Activated CD4-positive, alpha-beta T cell treated with anti-CD3 and anti-CD28 coated beads for 24 hours (primary cell): ENCODE measurements around the gene SLC1A1.
"Not testable (repeated sequence)": the region's sequence is repeated elsewhere in the genome, so short reads cannot be mapped to it uniquely, and the experiment has no call there.

Experiments
- DNase-seq, 2 donors: peaks; one replicate each; pipeline ENCODE4 v3.0.0-alpha.2; 2020; ENCODE audit warnings: low read depth in 2 of 2

SLC1A1 gene

DNA sequence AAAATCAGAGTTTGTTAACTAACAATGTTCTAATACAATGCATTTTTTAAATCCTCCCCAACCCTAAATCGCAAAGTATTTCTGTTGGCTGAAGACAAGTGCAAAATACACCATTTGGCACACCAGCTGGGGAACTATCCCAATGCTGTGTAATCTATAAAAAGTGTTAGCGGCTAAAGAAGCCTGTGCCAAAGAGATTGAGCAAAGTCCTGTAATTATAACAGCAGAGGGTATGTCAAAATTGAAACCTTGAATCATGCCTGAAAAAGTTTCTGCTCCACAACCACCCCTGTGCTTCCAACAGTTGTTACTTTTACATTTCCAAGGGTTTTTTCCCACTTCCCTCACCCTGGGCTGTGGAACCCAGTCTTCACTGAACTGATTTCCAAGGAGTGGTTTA lies 88.7 kb downstream of the SLC1A1 start:
- no peak for DNase-seq

DNA sequence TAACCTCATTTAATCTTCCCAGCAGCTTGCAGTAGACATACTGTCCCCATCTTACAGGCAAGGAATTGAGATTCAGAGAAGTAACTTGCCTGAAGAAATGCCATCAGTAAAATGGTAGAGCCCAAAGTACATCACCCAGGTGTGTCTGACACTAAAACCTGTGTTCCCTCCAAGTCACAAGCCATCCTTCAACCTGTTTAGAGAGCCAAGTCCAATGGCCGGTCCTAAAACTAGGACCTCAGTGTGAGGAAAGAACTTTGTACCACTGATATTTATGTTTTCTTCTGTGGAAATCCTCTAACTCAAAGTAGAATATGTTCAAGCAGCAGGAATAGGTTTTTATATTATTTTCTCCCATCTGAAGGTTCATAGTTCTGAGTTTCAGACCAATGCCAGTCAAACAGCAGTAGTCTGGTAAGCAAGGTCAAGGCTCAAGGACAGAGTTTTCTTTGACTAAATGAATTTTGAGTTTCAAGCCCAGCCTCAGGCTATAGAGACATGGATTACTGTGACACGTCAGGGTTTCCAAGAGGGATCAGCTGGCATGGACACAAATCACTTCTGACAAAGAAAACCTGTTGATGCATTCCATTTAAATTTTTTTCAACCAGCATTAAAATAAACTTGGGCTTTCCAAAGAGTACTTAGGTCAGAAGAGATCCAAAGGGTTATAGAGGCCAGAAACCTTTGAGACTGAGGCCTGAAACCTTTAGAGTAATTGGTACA lies 90.9 kb downstream of the SLC1A1 start:
- DNase-seq, result no peak

DNA sequence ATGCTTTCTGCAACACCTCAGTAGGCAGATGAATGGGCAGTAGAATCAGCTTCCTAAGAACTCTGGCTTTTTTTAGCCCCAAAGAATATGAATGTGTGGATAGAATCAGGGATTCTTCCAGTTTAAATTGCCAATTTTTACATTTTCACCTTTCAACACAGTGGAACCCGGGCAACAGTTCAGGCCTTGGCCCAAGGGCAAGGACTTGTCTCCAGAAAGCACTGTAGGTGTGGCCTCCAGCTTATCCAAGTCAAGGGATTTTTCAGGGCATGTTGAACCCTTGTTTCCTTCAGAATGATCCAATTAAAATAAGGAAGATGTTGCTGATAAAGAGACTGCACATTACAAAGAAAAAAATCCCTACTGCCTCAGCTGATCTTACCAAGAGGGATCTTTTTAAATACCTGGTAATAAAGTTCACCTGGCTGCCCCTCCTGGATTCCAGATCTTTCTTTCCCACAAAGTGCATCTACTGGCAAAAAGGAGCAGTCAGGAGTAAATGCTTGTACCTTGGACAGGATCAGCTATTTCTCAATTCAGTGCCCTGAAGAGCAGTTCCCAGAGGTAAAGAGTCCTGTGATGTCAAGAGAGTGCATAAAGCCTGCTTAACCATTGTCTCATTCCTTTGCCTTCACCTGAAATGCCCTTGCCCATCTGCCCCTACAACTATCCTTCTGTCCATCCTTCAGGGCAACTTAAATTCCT lies 91.7 kb downstream of the SLC1A1 start:
- no peak for DNase-seq

DNA sequence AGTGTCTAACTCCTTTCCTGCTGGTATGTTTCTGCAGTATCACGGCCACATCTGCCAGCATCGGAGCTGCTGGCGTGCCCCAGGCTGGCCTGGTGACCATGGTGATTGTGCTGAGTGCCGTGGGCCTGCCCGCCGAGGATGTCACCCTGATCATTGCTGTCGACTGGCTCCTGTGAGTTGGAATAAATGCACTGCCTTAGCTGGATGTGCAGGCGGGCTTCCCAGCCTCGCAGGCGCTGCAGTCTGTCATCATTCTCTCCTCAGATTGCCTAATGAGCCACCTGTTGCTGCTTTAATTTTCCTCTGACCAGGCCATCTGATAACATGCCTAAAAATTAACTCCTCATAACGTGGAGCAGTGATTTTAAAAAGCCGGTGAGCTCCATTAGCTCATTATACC lies 92.7 kb downstream of the SLC1A1 start:
- DNase-seq, result no peak

DNA sequence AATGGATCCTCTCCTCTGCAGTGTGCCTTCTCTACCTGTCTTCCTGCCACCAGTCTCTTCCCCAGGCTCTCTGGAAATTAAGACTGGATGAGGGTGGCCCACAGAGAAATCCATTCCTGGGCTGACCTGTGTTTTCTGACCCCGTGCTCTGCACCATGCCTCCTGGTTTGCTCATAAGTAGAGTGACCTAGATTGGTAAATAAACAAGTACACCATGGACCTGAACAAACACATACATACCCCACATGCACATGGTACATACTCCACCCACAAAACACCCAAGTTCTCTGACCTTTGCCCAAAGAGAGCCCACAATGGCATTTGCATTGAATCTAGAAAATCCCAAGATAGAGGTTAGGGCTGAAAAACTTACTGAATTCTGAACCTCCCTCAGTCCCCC lies 94.4 kb downstream of the SLC1A1 start:
- no peak for DNase-seq

DNA sequence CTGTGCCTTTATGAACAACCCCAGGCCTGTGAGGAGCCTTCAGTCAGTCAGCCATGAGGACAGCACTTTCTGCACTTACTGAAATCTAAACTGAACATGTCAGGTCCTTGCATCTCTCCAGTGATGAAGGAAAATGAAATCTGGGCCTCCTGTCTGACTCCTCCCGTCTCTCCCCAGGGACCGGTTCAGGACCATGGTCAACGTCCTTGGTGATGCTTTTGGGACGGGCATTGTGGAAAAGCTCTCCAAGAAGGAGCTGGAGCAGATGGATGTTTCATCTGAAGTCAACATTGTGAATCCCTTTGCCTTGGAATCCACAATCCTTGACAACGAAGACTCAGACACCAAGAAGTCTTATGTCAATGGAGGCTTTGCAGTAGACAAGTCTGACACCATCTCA lies 94.9 kb downstream of the SLC1A1 start:
- DNase-seq, result no peak

DNA sequence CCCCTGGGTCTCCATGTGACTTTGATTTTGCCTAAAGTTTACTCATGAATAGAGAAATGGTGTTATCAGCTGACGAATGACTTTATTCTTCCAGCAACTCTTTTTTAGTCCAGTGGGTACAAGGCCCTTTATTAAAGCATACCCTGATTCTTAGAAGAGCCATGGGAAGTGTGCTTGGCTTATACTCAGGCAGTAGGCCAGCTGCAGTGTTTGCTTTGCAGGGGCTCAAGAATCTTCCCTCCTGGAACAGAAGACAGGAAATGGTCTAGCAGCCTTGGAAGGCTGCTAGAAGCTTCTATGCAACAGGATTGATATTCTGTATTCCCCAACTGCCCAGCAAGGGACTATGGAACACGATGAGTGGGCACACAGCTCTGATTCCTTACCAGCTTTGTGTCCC lies 98.5 kb downstream of the SLC1A1 start:
- no peak for DNase-seq

DNA sequence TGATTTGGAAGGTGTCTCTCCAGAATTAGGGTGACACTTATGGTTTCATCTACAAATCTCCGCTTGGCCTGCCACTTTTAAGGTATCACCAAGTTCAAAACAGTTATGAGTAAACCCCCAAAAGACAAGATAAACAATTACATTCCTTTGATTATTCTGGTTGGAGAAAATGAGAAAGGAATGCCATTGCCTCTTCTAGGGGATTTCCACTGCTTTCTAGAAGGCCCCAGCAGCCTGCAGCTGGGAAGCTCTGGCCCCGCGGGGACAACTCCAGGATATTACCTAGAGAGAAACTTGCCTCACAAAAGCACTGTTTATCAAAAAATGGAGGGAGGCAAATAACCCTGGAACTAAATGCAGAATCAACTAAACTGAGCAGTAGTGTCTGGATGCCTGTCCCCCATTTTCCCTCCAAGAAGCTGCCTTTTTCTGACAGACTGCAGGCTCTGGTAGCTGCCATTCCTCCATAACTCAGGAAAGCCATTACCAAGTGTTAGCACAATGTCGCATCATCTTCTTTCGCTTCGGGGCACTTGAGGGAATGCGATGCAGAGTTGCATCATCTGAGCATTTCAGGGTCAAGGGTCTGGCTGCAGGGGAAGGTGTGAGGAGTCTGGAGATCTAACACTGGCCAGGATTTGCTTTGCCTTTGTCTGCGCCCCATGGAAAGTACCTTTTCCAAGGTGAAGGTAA lies 100.3 kb downstream of the SLC1A1 start:
- DNase-seq, result no peak

DNA sequence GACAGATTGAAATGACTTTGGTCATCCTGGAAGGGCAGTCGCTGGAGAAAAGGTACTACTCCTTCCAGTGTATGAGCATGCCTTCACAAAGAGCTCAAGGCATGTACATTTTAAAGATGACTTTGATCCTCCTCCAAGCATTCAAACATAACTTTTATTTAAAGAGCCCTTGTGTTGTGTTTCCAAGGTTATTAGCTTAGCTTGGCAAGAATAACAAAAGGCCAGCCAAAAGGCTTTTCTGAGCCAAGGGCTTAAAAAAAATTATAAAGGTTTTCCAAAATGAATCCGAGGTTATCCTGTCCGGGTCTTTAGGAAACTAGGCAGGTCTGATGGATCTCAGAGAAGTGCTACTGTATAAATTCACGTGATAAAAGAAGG lies 100.8 kb downstream of the SLC1A1 start:
- no peak for DNase-seq

DNA sequence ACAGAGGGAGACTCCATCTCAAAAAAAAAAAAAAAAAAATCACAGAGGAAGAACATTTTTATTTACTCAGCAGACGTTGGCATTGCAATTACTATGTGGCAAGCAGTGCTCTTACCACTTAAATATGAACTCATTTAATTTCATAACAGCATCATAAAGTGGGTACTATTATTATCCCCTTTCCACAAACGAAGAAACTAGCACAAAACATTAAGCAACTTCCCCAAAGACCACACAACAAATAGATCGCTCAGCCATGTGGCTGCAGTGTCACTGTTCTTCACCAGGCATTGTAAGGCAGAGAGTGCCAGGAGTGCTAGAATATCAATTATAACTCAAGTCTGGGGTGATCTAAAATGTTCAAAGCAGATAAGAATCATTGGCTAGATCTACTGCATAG lies 102.0 kb downstream of the SLC1A1 start:
- DNase-seq, result no peak

DNA sequence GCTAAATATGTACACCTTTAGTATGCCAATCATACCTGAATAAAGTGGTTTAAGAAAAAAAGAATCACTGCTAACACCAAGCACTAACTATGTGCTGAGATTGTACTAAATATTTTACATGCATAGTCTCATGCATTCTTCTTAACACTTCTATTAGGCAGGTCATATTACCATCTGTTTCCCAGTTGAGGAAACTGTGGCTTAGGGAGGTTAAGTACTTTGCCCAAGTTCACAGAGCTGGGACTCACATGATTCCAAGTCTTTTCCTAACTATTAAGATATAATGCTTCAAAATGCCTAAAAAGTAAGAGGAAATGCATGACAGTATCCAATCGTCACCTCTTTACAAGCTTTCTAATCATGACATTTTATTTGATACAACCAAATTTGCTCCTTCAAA lies 102.6 kb downstream of the SLC1A1 start:
- no peak for DNase-seq

DNA sequence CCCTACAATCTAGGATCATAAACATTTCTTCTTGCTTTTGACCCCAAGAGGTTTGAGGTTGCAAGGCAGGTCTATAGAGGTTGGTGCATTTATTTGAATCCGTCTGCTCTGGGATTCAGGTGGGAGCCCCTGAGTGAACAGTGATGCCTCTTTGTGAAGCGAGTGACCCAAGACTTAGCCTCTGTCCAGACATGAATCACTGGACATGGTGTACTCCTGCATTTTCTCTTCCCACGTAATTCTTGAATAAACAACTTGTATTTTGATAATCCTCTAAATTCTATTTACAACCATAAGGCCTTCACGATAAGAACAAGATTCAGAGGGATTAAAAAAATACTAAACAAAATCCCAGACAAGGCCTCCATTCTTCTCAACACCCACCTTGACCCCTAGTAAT lies 104.3 kb downstream of the SLC1A1 start:
- DNase-seq, result no peak

DNA sequence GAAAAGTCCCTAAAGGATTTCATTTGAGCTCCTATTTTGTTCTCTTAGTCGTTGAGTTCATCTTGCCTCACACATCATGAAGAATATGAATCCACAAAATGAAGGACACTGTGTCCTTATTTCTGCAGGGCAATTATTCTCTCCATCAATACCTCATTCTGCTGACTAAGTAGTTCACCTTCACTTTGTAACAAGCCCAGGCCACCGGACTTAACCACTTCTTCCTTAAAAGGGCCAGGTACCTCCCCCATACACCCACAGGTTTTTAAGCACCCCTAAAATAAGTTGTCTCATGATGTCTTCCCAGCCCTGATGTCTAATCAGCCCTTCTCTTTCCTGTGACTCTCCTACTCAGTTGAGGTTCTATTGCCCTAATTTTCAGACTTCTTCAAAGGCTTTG lies 104.7 kb downstream of the SLC1A1 start:
- no peak for DNase-seq

DNA sequence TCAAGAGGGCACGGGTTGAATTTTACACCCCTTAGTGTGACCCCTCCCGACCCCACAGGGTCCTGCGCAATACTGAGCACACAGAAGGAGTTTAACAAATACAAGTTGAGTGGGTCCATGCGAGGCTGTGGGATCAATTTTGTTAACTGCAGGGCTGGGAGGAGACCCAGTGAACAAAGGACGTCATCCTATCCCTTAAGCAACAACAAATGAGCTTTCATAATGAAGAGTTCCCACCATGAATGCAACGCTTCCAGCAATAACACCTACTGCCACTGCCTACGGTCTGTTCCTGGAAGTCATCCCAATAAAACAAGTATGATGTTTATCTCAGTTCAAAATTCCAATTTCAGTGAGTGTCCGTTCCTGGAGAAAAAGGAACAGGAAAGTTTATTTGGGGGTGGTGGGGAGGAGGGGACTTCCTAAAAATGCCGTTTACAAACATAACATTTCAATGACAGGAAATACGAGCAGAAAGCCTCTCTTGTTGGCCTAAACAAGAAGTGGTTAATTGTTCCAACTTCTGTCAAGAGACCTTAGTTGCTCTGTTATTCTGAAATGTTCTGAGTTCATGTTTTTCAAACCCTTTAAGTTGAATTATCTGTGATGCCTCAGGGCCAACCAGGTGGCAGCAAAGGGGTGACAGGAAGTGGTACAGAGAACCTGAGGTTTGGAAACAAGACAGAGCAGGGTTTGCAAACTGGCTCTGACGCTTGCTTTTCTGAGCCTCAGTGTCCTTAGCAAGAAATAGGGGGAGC lies 106.1 kb downstream of the SLC1A1 start:
- no peak for DNase-seq

DNA sequence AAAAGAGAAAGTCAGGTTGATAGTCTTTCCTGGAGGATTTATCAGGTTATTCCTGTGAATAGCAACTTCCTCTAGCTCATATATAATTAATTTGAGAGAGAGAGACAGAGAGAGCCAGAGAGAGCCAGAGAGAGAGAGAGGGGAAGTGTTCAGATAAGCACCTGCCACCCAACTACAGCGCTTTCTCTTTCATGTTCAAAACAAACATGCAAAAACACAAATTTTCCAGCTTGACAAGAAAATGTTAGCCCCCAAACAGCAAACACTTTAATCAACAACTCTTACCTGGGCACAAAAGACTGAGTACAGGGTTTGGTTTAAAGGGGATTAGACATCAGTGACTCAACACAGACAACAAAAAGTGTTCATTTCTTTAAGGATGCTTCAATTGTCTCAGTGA lies 110.1 kb downstream of the SLC1A1 start:
- DNase-seq, result no peak

DNA sequence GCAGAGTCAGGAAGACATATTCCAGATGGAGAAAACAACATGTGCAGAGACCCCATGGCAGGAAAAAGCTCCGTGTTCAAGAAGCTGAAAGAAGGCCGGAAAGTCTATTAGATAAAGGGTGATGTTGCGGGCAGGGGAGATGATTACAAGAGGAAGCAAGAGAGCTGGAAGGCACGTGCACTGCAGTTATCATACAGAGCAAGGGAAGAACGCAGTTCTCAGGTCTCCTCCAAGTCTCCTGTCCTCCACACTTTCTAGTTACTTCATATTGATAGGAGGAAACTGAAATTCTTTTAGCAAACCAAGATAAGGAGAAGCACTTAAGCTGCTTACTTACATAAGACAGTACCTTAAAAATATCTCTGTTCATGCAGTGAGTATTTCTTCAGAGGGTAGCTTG lies 113.6 kb downstream of the SLC1A1 start:
- no peak for DNase-seq

DNA sequence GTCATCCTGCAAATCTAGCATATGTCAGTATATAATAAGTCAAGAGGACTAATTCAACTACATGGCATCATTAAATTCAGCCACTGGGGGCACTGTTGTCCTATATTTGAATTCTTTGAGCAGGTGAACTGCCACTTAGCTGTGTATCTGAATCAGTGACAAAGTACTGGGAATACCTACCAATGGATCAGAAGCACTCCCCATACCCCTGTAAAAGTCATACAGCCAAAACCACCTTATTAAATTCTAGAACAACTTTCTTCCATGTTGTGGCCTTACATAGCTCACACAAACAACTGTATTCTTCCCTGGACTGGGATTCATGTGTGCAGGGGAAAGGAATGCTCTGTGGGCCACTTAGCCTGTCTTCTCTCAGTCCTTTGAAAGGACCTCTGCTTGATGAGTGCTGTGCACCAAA lies 114.4 kb downstream of the SLC1A1 start:
- DNase-seq, result peak; percentile 47 to 65

DNA sequence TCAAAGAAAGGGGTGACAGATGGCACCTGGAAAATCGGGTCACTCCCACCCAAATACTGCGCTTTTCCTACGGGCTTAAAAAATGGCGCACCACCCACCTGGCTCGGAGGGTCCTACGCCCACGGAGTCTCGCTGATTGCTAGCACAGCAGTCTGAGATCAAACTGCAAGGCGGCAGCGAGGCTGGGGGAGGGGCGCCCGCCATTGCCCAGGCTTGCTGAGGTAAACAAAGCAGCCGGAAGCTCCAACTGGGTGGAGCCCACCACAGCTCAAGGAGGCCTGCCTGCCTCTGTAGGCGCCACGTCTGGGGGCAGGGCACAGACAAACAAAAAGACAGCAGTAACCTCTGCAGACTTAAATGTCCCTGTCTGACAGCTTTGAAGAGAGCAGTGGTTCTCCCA lies 115.8 kb downstream of the SLC1A1 start:
- not testable (repeated sequence) for DNase-seq

DNA sequence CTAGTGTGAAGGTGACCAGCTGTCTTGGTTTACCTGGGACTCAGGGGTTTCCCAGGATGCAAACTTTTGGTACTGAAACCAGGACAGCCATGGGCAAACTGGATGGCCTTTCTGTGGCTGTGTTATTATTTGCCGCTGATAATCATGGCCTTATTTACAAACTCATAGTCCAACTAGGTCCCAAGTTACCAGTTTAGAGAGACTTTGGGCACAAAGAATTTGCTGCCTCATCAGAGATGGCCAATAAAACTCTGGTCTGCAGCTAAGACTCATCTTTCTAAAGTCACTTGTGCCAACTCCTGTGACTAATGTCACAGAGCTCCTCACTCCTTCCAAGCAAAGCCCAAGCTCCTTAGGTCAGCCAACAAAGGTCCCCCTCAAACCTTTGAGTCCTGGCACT lies 124.4 kb downstream of the SLC1A1 start:
- no peak for DNase-seq

DNA sequence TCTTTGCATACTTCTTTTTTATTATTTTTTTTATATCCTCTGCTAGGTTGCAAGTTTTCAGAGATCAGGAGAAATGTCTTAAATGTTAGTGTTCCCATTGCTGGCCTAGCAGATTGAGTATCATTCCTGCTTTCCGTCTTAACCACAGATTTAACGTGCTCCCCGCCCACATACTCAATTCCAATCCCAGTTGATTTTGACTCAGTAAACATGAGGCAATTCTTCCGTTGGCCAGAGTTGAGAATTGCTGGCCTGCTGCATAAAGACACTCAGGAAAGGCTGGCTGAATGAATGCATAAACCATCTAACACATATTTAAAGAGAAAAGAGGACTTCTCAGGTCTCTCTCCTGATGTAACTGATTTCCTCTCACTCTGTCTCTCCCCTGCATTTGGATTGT lies 125.0 kb downstream of the SLC1A1 start:
- DNase-seq, result no peak

DNA sequence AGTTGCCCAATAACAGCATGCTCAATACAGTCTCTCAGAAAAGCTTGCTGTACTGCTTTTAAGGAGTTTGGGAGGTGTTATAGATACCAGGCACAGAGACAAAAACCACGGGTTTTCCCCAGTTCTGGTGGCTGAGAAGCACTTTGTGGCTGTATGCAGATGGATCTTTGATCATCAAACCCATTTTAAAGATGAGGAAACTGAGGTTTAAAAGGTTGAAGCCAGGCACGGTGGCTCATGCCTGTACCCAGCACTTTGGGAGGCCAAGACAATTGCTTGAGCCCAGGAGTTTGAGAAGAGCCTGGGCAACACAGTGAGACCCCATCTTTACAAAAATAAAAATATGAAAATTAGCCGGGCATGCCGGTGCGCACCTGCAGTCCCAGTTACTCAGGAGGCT lies 125.5 kb downstream of the SLC1A1 start:
- DNase-seq, result no peak

DNA sequence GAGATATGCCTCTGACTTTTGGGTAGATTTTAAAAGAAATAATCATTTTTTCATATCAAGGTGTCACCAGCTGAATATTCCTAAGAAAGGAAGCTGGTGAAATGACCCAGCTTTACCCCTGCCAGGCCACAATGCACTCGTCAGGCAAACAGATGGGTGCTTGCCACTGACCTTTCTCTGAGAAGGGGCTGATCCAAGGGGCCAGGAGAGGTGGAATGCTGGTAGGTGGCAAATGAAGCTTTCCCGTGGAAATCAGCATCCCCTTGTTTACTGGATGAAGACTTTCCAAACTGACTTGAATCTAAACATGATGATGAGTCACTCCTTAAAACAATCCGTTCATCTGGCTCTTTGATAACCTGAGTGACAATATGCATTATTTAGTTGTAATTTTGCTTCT lies 127.5 kb downstream of the SLC1A1 start:
- no peak for DNase-seq
